Astrocyte (in vitro differentiated cells and primary cell): Measurements from ENCODE around the gene SMIM14.

ENCODE experiments used
- CTCF ChIP-seq: IDR thresholded peaks from 2 replicates; pipeline ENCODE4 v1.5.1; 2011; ENCODE audit warnings: low read depth, mild to moderate bottlenecking, inconsistent platforms, low read length, moderate library complexity; ENCODE audit not compliant: insufficient read depth
- EZH2 ChIP-seq: IDR thresholded peaks from 2 replicates; pipeline ENCODE4 v1.6.1; 2012; ENCODE audit warnings: mild to moderate bottlenecking, low read length, inconsistent platforms; ENCODE audit not compliant: insufficient read depth

GRCh38 chr4:39596971-39597370 lies 41.7 kb downstream of the SMIM14 start:
- TF ChIP-seq CTCF (no peak), EZH2 (no peak)
